Breast epithelium (tissue), 3 donors: ENCODE data around the gene ZNF831.

Experiments used
- POLR2A ChIP-seq: fragments of 450-650 bp; IDR thresholded peaks from one replicate; pipeline ENCODE4 v1.6.1; 2016; ENCODE audit warnings: antibody characterized with exemption, mild to moderate bottlenecking, moderate library complexity
- POLR2AphosphoS5 ChIP-seq, 3 donors: sonication (generic); formaldehyde crosslinking; IDR thresholded peaks; one replicate each; pipeline ENCODE4 v1.6.1; 2017; ENCODE audit warnings: antibody characterized with exemption in 3 of 3
- TF ChIP-seq, protein P1 (sequence below), 3 donors: fragments of 450-650 bp; IDR thresholded peaks; one replicate each; pipeline ENCODE4 v1.5.1; 2016 to 2017; ENCODE audit warnings: antibody characterized with exemption in 3 of 3, mild to moderate bottlenecking in 3 of 3, moderate library complexity in 3 of 3

DNA sequence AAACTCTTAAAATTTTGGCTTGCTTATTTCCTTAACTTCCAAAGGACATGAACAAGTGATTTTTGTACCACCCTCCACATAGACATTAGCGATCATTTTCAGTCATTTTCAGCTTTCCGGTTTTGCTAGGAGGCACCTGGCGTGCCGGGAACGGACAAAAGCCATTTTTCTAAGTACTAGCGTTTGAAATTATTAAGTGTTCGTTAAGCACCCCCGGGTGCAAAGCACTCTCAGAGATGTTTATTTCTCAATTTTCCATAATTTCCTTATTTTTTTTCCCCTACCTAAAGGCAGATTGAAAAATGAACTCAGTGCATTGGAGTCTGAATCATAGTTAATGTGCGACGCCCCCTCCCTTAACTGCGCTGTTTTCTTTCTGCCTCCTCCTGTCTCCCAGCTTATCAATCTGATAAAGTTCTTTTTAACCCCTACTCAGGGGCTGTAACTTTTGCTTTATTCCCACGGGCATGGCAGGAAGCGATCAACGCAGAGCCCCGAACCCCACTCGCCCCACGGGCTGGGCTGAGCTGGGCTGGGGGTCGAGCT lies 58.2 kb downstream of the ZNF831 start:
- TF ChIP-seq, protein P1, sequence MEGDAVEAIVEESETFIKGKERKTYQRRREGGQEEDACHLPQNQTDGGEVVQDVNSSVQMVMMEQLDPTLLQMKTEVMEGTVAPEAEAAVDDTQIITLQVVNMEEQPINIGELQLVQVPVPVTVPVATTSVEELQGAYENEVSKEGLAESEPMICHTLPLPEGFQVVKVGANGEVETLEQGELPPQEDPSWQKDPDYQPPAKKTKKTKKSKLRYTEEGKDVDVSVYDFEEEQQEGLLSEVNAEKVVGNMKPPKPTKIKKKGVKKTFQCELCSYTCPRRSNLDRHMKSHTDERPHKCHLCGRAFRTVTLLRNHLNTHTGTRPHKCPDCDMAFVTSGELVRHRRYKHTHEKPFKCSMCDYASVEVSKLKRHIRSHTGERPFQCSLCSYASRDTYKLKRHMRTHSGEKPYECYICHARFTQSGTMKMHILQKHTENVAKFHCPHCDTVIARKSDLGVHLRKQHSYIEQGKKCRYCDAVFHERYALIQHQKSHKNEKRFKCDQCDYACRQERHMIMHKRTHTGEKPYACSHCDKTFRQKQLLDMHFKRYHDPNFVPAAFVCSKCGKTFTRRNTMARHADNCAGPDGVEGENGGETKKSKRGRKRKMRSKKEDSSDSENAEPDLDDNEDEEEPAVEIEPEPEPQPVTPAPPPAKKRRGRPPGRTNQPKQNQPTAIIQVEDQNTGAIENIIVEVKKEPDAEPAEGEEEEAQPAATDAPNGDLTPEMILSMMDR (IDR thresholded peaks at IDR 0.05) = no peak
- TF ChIP-seq POLR2AphosphoS5 (IDR thresholded peaks at IDR 0.05) = no peak
- TF ChIP-seq POLR2A = no peak
